ENCODE data around the gene SH3D21. TPM values are rescaled to one million over a fixed set of nuclear protein-coding genes. Genes with fewer than 3 reads are reported as not detected.

The SH3D21 gene
- total RNA-seq, 4 donors from 2014 or later = 10.7 to 25.1 (median 16.9) TPM

DNA sequence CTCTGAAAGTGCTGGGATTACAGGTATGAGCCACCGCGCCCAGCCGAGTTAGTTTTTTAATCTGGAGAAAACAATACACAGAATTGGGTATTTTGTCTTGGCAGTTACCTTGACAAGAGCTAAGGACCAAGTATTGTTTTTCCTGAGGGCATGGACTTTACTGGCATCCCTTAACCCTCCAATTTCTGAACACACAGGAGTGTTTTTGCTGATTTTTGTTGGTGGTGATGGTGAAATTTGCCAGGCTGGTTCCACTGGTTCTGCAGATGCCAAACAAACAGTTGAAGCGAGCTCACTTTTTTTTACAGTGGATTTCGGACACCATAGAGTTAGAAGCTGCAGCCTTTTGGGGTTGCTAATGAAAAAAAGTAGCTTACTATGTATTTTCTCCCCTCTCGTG lies 37.2 kb upstream of the SH3D21 start:
- TF ChIP-seq POLR2A (IDR thresholded peaks at IDR 0.05) = no peak
- TF ChIP-seq, protein P1, sequence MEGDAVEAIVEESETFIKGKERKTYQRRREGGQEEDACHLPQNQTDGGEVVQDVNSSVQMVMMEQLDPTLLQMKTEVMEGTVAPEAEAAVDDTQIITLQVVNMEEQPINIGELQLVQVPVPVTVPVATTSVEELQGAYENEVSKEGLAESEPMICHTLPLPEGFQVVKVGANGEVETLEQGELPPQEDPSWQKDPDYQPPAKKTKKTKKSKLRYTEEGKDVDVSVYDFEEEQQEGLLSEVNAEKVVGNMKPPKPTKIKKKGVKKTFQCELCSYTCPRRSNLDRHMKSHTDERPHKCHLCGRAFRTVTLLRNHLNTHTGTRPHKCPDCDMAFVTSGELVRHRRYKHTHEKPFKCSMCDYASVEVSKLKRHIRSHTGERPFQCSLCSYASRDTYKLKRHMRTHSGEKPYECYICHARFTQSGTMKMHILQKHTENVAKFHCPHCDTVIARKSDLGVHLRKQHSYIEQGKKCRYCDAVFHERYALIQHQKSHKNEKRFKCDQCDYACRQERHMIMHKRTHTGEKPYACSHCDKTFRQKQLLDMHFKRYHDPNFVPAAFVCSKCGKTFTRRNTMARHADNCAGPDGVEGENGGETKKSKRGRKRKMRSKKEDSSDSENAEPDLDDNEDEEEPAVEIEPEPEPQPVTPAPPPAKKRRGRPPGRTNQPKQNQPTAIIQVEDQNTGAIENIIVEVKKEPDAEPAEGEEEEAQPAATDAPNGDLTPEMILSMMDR (IDR thresholded peaks at IDR 0.05) = no peak
- Histone ChIP-seq H3K4me3 (replicated peaks in 1 of 3) (no peak overlapping the region), H3K4me1 (peaks cover 16 to 18% of the 10 kb centered on the region in 2 donors), H3K9me3 (no peaks in the 10 kb centered on the region), H3K27me3 (no peaks in the 10 kb centered on the region), H3K27ac (peak overlapping the region in 1 of 3 donors; percentile 15), H3K36me3 (no peaks in the 10 kb centered on the region)
- 63 to 69% methylated on average over 6 of the region's 6 CpGs for WGBS, 2 donors
- no peak for DNase-seq
- intact Hi-C loops (cut with DNase I) = no loop called here

DNA sequence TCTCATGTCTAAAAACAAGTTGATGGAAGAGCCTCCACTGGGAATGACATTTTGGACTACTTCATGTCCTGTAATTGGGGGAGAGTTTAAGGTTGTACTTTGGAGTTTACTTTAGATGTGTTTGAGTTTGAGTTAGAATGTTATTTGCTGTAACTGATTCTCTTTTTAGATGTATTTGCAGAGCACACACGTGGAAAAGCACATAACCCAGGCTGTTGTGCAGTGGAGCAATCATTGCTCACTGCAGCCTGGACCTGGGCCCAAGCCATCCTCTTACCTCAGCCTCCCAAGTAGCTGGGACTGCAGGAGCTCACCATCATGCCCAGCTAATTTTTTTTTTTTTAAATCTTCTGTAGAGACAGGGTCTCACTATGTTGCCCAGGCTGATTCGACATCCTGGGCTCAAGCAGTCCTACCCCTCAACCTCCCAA lies 36.7 kb upstream of the SH3D21 start:
- TF ChIP-seq, protein P1 (IDR thresholded peaks at IDR 0.05) = no peak
- no peak for TF ChIP-seq POLR2A (IDR thresholded peaks at IDR 0.05)
- no peaks in the 10 kb centered on the region for H3K36me3 ChIP-seq
- peak overlapping the region in 1 of 3 donors; percentile 15 for H3K27ac ChIP-seq
- peak; percentile 47 to 61 for DNase-seq
- H3K4me1 ChIP-seq = peaks cover 16 to 18% of the 10 kb centered on the region in 2 donors
- WGBS, 2 donors = 57 to 58% methylated on average over 2 of the region's 2 CpGs
- H3K4me3 ChIP-seq (replicated peaks in 1 of 3) = no peak overlapping the region
- intact Hi-C loops (cut with DNase I) = no loop called here
- no peaks in the 10 kb centered on the region for H3K27me3 ChIP-seq
- H3K9me3 ChIP-seq = no peaks in the 10 kb centered on the region

DNA sequence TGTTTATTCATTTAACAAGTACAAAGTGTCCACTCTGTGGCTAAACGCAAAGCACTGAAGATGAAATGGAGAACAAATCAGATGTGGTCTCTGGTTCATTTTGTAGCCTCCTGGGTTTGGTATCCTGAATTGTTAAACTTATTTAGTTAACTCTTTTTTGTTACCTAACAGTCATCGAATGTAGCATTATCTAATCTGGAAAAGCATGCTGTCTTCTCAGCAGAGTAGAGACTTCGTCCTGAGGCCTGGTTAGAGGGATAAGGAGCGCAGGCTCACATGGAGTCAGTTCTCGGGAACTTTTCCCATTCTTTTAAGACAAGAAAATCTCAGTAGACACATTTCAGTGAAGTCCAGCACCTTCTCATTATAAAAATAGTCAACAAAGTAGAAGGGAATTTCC lies 33.1 kb upstream of the SH3D21 start:
- H3K27me3 ChIP-seq = no peaks in the 10 kb centered on the region
- H3K4me1 ChIP-seq = peaks cover 13 to 18% of the 10 kb centered on the region in 2 donors
- no peaks in the 10 kb centered on the region for H3K9me3 ChIP-seq
- H3K4me3 ChIP-seq (replicated peaks in 1 of 3) = no peak overlapping the region
- DNase-seq = no peak
- no peak overlapping the region for H3K27ac ChIP-seq
- intact Hi-C loops (cut with DNase I) = loop anchor here (10.0 kb wide), 1 partner anchor 48 kb away; the partner anchor contains the start of gene THRAP3
- no peak for TF ChIP-seq POLR2A (IDR thresholded peaks at IDR 0.05)
- TF ChIP-seq, protein P1 (IDR thresholded peaks at IDR 0.05) = no peak
- H3K36me3 ChIP-seq = no peaks in the 10 kb centered on the region
- WGBS, 2 donors = 87 to 89% methylated on average over 5 of the region's 5 CpGs

DNA sequence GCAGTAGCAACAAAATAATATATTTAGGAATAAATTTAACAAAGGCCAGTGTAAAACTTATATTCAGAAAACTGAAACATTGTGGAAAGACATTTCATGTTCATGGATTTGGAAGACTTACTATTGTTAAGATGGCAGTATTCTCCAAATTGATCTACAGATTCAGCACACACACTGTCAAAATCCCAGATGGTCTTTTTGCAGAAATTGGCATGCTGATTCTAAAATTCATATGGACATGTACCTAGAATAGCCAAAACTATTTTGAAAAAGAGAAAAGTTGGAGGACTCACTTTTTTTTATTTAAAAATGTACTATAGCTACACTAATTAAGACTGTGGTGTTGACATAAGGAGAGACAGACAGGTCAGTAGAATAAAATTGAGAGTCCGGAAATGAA lies 32.0 kb upstream of the SH3D21 start:
- Histone ChIP-seq H3K27ac (no peak overlapping the region), H3K36me3 (no peaks in the 10 kb centered on the region), H3K4me1 (peaks cover 17 to 18% of the 10 kb centered on the region in 2 donors), H3K9me3 (no peaks in the 10 kb centered on the region), H3K4me3 (replicated peaks in 1 of 3) (no peak overlapping the region), H3K27me3 (no peaks in the 10 kb centered on the region)
- intact Hi-C loops (cut with DNase I) = loop anchor here (10.0 kb wide), 1 partner anchor 49 kb away; the partner anchor contains the start of gene THRAP3
- DNase-seq = no peak
- 93 to 98% methylated on average over 1 of the region's 1 CpG for WGBS, 2 donors
- TF ChIP-seq POLR2A (IDR thresholded peaks at IDR 0.05) = no peak
- TF ChIP-seq, protein P1 (IDR thresholded peaks at IDR 0.05) = no peak

DNA sequence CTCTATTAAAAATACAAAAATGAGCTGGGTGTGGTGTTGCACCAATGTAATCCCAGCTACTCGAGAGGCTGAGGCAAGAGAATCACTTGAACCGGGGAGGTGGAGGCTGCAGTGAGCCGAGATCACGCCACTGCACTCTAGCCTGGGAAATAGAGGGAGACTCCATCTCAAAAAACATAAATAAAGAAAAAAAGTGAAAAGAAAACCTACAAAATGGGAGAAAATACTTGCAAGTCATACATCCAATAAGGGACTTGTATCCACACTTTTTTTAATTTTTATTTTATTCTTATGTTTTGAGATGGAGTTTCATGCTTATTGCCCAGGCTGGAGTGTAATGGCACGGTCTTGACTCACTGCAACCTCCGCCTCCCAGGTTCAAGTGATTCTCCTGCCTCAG lies 29.5 kb upstream of the SH3D21 start:
- intact Hi-C loops (cut with DNase I) = loop anchor here (10.0 kb wide), 1 partner anchor 52 kb away; the partner anchor contains the start of gene THRAP3

More for the DNA sequence above, 29.5 kb upstream of the SH3D21 start:
- no peak for DNase-seq
- TF ChIP-seq, protein P1 (IDR thresholded peaks at IDR 0.05) = no peak
- no peak for TF ChIP-seq POLR2A (IDR thresholded peaks at IDR 0.05)
- Histone ChIP-seq H3K4me3 (replicated peaks in 1 of 3) (no peak overlapping the region), H3K27ac (no peak overlapping the region), H3K27me3 (no peaks in the 10 kb centered on the region), H3K36me3 (no peaks in the 10 kb centered on the region), H3K4me1 (peaks cover 10 to 24% of the 10 kb centered on the region in 2 donors), H3K9me3 (no peaks in the 10 kb centered on the region)
- WGBS, 2 donors = 97 to 98% methylated on average over 6 of the region's 6 CpGs

Measured in thyroid gland (tissue), 4 donors.